Memory B cell (primary cell): ENCODE results near the gene NETO2.
"Not testable (repeated sequence)": the region's sequence is repeated elsewhere in the genome, so short reads cannot be mapped to it uniquely, and the experiment has no call there.

Experiments
- ATAC-seq: fragments of 150-1000 bp; cut with Tn5 transposase; 2 replicates; pipeline ENCODE4 v1.10.0; 2021; ENCODE audit warnings: low read depth, mild to moderate bottlenecking, moderate library complexity
- DNase-seq, 2 donors: peaks; one replicate each; pipeline ENCODE4 v3.0.0; 2022; ENCODE audit warnings: low spot score in 2 of 2
- H3K27ac Mint-ChIP-seq: one replicate; pipeline ENCODE4 v1.8.0; 2022; ENCODE audit warnings: mild to moderate bottlenecking, moderate library complexity, mixed read lengths
- H3K27me3 Mint-ChIP-seq: one replicate; pipeline ENCODE4 v1.8.0; 2022; ENCODE audit warnings: mixed read lengths
- H3K36me3 Mint-ChIP-seq: one replicate; pipeline ENCODE4 v1.8.0; 2022; ENCODE audit warnings: mild to moderate bottlenecking, mixed read lengths
- H3K4me1 Mint-ChIP-seq: one replicate; pipeline ENCODE4 v1.8.0; 2022; ENCODE audit warnings: mixed read lengths
- H3K4me3 Mint-ChIP-seq: one replicate; pipeline ENCODE4 v1.8.0; 2022; ENCODE audit warnings: mild to moderate bottlenecking, moderate library complexity, mixed read lengths
- H3K9me3 Mint-ChIP-seq: one replicate; pipeline ENCODE4 v1.8.0; 2022; ENCODE audit warnings: mixed read lengths

Gene NETO2

DNA sequence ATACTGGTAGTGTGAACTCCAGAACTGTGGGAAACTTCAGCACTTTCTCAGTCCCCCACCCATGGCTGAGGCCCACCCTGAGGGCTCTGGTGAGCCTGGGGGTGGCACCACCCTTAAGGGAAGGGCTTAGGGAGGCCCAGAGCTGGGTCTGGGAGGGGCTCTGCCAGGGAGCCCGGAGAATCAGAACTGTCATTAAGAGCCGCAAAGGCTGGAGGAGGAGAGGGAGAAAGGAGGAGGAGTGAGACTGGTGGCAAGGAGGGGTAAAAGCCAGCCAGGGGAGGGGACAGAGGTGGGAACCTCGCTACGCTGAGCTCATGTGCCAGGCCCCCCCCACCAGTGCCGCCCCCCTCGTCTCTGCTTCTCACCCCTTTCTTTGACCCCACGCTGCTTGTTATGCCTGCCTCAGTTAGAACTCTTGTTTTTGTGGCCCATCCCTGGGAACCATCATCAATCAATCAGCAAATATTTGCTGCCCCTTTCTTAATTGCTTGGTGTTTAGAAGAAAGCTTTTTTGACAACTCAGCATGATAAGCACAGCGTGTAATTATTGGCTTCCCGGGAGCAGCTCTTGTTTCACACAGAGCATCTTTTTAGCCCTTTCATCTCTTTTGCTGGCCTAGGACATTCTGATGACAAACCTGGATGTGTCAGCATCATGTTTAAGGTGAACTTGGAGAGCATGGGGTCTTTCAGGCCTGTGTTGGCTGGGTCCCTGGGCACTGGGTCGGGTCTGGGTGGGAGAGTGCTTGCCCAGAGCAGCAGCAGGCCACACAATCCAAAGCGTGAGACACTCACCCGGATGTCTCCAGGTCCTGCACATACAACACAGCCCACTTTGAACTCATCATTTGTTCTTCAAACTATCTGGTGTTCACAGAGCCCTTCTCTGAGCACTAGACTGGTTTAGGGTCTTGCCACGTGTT is 77.7 kb downstream of the NETO2 start:
- Mint-ChIP-seq H3K4me3 (no peak overlapping the region), H3K27ac (no peak overlapping the region), H3K36me3 (peaks cover 4% of the 10 kb centered on the region), H3K4me1 (peaks cover 7% of the 10 kb centered on the region), H3K27me3 (peaks cover 2% of the 10 kb centered on the region), H3K9me3 (peaks cover 4% of the 10 kb centered on the region)
- no peak for ATAC-seq
- DNase-seq: no peak

- no peak for DNase-seq
- Mint-ChIP-seq H3K27ac (no peak overlapping the region), H3K4me3 (no peak overlapping the region), H3K36me3 (peaks cover 1% of the 10 kb centered on the region), H3K27me3 (no peaks in the 10 kb centered on the region), H3K9me3 (peaks cover 3% of the 10 kb centered on the region), H3K4me1 (peaks cover 5% of the 10 kb centered on the region)
- no peak for ATAC-seq
Observed at GRCh38 chr16:47064775-47065174, 79.0 kb downstream of the NETO2 start.

DNA sequence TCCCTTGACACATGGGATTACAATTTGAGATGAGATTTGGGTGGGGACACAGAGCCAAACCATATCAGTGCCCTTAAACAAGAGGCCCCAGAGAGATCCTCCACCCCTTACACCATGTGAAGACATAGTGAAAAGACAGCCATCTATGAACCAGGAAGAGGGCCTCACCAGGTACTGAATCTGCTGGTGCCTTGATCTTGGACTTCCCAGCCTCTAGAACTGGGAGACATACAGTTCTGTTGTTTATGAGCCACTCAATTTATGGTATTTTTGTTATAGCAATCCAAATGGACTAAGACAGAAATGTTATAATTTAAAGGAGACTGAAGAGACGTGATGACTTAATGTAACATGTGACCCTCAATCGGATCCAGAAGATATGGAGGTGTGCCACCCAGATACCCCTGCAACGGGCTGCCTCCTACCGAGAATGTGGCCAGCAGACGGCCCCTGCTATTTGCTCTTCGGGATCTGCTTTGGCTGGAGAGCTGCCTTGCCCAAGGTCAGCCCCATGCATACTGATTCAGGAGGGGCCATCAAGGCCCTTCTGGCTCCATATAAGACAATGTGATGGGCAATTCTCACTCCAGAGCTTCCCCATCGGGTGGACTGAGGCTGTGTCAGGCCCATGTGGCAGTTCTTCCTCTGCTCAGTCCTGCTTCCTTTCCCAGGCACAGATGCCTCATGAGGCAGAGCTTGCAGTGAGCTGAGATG is 80.6 kb downstream of the NETO2 start:
- DNase-seq (no peak), ATAC-seq (no peak)
- Mint-ChIP-seq H3K27me3 (no peaks in the 10 kb centered on the region), H3K9me3 (peaks cover 3% of the 10 kb centered on the region), H3K4me3 (no peak overlapping the region), H3K4me1 (no peaks in the 10 kb centered on the region), H3K27ac (no peak overlapping the region), H3K36me3 (peaks cover 1% of the 10 kb centered on the region)

DNA sequence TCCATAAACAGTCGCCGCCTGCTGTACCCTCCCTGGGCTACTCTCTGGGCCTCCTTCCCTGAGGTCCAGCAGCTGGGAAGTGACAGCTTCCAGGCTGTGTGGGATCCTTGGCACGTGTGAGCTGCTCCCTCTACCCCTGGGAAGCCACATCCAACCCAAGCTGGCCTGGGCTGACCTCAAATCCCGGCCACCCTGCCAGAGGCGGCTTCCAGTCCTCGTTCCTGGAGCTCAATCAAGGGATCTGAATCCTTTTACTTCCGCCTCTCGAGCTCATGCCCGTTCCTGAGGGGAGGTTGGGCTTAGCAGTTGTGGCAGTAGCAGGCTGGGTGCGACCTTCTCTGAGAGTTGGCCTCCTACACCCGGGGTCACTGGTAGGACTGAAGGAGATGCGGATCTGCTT is 82.5 kb downstream of the NETO2 start:
- Mint-ChIP-seq H3K36me3 (peaks cover 1% of the 10 kb centered on the region), H3K4me3 (no peak overlapping the region), H3K4me1 (no peaks in the 10 kb centered on the region), H3K27ac (no peak overlapping the region), H3K27me3 (no peaks in the 10 kb centered on the region), H3K9me3 (peaks cover 3% of the 10 kb centered on the region)
- DNase-seq (no peak), ATAC-seq (no peak)

- peaks cover 1% of the 10 kb centered on the region for H3K36me3 Mint-ChIP-seq
- H3K27me3 Mint-ChIP-seq: no peaks in the 10 kb centered on the region
- H3K27ac Mint-ChIP-seq: no peak overlapping the region
- H3K4me3 Mint-ChIP-seq: no peak overlapping the region
- peaks cover 3% of the 10 kb centered on the region for H3K9me3 Mint-ChIP-seq
- DNase-seq (no peak), ATAC-seq (no peak)
- H3K4me1 Mint-ChIP-seq: no peaks in the 10 kb centered on the region
Observed at GRCh38 chr16:47060596-47060995, 83.1 kb downstream of the NETO2 start.

DNA sequence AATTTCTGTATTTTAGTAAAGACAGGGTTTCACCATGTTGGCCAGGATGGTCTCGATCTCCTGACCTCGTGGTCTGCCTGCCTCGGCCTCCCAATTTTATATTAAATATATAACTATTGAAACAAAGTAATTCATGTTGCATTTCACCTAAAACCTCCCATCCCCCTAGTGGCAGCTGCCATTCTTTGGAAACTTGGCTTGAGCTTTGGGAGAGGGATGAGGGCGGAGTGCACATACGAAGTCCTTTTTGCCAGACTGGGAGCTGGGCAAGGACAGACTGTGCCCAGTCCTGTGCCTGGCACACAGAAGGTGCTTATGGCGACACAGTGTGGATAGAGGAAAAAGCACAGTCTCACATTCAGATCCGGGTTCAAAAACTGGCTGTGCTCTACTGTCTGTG is 83.8 kb downstream of the NETO2 start:
- no peak for ATAC-seq
- Mint-ChIP-seq H3K4me3 (no peak overlapping the region), H3K9me3 (peaks cover 3% of the 10 kb centered on the region)

GRCh38 chr16:47059130-47059529 is 84.6 kb downstream of the NETO2 start:
- H3K4me3 Mint-ChIP-seq, H3K4me1 Mint-ChIP-seq, H3K27me3 Mint-ChIP-seq, H3K27ac Mint-ChIP-seq, H3K9me3 Mint-ChIP-seq, ATAC-seq, H3K36me3 Mint-ChIP-seq, DNase-seq: not testable (repeated sequence)

More for the DNA sequence above, 83.8 kb downstream of the NETO2 start:
- no peak overlapping the region for H3K27ac Mint-ChIP-seq
- DNase-seq: no peak
- no peaks in the 10 kb centered on the region for H3K4me1 Mint-ChIP-seq
- no peaks in the 10 kb centered on the region for H3K27me3 Mint-ChIP-seq
- peaks cover 1% of the 10 kb centered on the region for H3K36me3 Mint-ChIP-seq

- H3K27ac Mint-ChIP-seq: no peak overlapping the region
- H3K9me3 Mint-ChIP-seq: peaks cover 3% of the 10 kb centered on the region
- no peak for DNase-seq
- H3K4me3 Mint-ChIP-seq: no peak overlapping the region
- no peaks in the 10 kb centered on the region for H3K27me3 Mint-ChIP-seq
- no peaks in the 10 kb centered on the region for H3K4me1 Mint-ChIP-seq
- no peak for ATAC-seq
- peaks cover 1% of the 10 kb centered on the region for H3K36me3 Mint-ChIP-seq
Observed at GRCh38 chr16:47058295-47059086, 85.3 kb downstream of the NETO2 start.

DNA sequence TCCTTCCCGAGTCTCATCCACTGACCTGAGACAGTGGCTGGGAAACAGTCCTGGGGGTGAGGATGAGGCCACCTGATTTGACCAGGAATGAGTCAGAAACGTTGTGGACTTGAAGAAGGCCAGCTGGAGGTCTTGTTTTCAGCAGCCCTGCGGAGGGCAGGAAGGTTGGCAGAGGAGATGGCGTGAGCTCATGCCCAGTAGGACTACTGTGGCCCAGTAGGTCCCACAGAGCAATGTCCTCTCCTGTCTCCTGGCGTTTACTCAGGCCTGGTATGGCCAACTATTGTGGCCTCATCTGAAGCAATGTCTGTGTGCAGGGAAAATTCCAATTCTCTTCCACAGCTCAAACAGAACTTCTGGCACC is 86.1 kb downstream of the NETO2 start:
- ATAC-seq (no peak), DNase-seq (no peak)
- Mint-ChIP-seq H3K36me3 (peaks cover under 1% of the 10 kb centered on the region), H3K4me1 (no peaks in the 10 kb centered on the region), H3K27me3 (no peaks in the 10 kb centered on the region), H3K4me3 (no peak overlapping the region), H3K9me3 (peaks cover under 1% of the 10 kb centered on the region), H3K27ac (no peak overlapping the region)

- ATAC-seq: no peak
- H3K36me3 Mint-ChIP-seq: no peaks in the 10 kb centered on the region
- no peak overlapping the region for H3K4me3 Mint-ChIP-seq
Observed at GRCh38 chr16:47056688-47057629, 86.8 kb downstream of the NETO2 start.

GRCh38 chr16:47056061-47056460 is 87.7 kb downstream of the NETO2 start:
- H3K27me3 Mint-ChIP-seq, H3K9me3 Mint-ChIP-seq, DNase-seq, H3K4me1 Mint-ChIP-seq, H3K4me3 Mint-ChIP-seq, ATAC-seq, H3K36me3 Mint-ChIP-seq, H3K27ac Mint-ChIP-seq: not testable (repeated sequence)

More at GRCh38 chr16:47056688-47057629, 86.8 kb downstream of the NETO2 start:
- no peaks in the 10 kb centered on the region for H3K9me3 Mint-ChIP-seq
- no peaks in the 10 kb centered on the region for H3K27me3 Mint-ChIP-seq
- H3K4me1 Mint-ChIP-seq: no peaks in the 10 kb centered on the region
- no peak overlapping the region for H3K27ac Mint-ChIP-seq
- DNase-seq: no peak

GRCh38 chr16:47055136-47055885 is 88.4 kb downstream of the NETO2 start:
- no peak for DNase-seq
- ATAC-seq: no peak
- Mint-ChIP-seq H3K36me3 (no peaks in the 10 kb centered on the region), H3K9me3 (no peaks in the 10 kb centered on the region), H3K4me1 (no peaks in the 10 kb centered on the region), H3K4me3 (no peak overlapping the region), H3K27me3 (no peaks in the 10 kb centered on the region), H3K27ac (no peak overlapping the region)

DNA sequence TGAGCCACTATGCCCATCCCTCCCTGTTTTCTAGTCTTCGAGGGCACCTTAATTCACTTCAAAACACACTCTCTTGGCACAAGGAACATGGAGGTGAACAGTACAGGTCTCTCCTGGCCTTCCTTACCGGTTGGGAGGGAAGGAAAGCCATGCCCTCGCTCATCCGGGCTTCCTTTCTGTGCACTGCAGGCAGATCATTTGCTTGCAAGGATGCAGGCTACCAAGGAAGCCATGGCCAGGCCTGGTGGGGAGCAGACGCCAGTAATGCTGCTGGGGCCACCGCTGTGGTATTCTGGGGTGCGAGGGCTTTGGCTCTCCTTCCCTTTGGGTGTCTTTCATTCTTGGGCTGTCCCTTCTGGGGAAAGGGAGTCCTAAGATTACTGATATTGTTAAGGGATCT is 89.4 kb downstream of the NETO2 start:
- Mint-ChIP-seq H3K4me1 (no peaks in the 10 kb centered on the region), H3K4me3 (no peak overlapping the region), H3K36me3 (no peaks in the 10 kb centered on the region), H3K27ac (no peak overlapping the region), H3K9me3 (no peaks in the 10 kb centered on the region), H3K27me3 (no peaks in the 10 kb centered on the region)
- ATAC-seq: no peak
- no peak for DNase-seq
